ENCODE results near the gene HMGA1.

The HMGA1 gene

DNA sequence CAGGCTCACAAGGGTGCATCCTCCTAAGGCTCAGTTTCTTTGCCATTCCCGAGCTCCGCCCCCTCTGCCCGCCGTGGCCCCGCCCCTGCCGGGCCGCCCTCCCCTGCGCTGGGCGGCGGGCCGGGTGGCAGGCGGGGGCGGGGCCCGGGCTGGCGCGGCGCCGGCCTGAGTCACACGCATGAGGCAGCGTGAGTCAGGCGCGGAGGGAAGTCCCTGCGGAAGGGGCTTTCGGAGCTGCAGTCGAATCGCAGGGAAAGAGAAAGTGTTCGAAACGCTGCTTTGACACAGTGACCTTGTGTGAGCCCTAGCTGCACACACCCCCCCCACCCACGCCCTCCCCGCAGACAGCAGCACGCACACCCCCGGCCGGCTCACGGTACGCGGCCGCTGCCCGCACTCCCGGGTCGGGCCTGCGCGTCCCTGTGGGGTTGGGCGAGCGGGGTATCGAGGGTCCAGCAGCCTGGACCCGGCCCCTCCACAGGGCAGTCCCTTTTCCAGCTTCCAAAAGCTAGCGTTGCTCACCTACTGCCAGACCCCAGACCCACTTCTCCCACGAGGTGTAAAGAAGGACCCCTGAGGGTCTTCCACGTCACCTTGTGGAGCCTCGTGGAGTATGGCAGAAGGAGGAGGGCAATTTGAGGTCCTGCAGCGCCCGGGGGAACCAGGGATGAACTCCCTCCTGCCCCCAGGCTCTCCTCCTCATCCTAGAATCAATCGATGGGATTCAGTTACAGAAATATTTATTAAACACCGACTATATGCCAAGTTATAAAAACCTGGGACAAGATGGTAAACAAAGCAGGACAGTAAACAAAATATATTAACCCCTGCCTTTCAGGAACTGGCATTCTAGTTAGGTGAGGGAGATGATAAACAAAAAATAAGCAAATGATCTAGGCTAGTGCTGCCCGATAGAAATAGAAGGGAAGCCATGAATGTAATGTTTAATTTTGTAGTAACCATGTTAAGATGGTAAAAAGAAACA lies 12.4 kb upstream of the HMGA1 start:
- peak; percentile 82 to 91 for DNase-seq (ENCODE audit: low read depth in 1 of 2, low spot score in 1 of 2)

DNA sequence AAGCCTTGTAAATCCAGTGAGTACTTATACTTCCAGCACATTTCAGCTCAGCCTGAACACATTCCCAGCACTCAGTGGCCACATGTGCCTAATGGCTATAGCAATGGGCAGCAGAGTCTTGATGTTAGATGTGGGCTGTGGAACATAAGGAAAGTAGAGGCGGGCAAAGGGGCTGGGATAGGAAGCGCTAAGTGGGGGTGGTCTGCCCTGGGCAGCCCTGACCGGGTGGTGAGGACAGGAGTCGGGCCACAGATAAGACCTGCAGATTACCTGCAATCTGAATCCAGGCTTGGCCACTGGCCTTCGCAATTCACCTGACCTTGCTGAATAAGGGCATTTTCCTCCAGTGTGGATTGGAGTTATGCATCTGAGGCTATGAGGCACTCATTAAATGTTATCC lies 11.1 kb upstream of the HMGA1 start:
- no peak for DNase-seq (ENCODE audit: low read depth in 1 of 2, low spot score in 1 of 2)

DNA sequence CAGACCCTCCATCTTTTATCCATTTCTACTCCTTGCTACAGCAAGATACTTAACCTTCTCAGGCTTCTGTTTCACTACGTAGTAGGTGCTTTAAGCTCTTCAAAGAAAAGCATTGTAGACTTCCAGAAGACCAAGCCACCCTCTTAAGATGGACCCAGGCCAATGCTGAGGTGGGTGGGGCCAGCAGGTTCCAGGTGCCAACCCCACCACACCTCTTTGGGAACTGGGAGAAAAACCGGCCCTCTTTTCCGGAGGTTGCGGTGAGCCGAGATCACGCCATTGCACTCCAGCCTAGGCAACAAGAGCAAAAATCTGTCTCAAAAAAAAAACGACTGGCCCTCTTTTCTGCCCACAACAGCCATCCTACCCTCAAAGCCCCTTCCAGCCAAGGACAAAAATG lies 10.6 kb upstream of the HMGA1 start:
- no peak for DNase-seq (ENCODE audit: low read depth in 1 of 2, low spot score in 1 of 2)

DNA sequence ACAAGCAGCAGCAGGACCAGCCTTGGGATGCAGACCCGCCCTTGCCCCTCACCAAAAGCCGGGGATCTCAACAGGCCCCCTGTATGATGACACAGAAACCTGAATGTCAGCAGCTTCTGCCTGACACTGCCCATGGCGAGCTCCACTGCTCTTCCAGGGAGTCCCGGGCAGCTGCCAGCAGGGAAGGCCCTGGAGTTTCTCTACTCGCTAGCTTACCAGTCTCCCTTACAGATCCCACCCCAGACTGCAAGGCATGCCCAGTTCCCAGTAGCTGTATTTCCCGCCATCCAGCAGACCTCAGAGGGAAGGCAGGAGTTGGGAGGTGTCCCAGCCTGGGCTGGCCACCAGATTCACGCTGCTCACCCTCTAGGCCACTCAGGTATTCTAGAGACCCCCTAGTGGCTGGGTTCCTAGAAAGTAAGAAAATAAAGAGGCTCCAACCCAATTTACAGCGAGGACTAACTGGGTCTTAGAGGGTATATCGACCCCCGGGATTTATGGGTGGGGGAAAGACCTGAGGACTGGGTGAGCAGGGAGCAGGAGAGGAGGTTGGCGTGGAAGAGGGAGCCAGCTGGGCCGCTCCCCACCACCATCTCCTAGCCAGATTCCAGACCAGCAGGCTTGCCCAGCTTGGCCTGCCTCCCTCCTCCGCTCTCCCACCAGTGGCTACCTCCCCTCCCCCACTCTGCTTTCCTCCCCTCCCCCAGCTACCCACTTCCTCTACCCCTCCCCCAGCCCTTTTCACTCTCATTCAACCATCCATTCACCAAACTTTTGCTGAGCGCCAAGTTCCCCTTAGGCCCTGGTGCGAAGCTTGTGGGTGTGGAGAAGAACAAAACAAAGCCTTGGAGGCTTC lies 9.7 kb upstream of the HMGA1 start:
- DNase-seq (ENCODE audit: low read depth in 1 of 2, low spot score in 1 of 2), result no peak

DNA sequence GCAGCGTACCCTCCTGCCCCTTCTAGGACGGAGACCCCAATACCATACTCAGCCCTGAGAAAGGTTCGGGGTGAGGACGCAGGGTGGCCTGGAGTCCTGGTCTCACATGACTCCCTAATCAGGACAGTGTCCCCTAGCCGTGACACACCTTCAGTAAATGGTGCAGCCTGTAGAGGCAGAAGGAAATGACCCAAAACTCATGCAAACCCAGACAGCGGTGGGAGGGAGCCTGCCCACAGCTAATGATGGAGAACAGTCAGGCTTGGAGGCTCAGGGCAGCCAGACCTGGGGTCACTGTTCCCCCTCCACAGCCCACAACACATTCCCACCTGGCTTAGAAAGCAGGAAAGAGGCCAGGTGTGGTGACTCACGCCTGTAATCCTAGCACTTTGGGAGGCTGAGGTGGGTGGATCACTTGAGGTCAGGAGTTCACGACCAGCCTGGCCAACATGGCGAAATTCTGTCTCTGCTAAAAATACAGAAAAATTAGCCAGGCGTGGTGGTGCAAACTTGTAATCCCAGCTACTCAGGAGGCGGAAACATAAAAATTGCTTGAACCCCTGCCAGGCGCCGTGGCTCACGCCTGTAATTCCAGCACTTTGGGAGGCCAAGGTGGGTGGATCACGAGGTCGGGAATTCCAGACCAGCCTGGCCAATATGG lies 8.8 kb upstream of the HMGA1 start:
- DNase-seq (ENCODE audit: low read depth in 1 of 2, low spot score in 1 of 2), result no peak

DNA sequence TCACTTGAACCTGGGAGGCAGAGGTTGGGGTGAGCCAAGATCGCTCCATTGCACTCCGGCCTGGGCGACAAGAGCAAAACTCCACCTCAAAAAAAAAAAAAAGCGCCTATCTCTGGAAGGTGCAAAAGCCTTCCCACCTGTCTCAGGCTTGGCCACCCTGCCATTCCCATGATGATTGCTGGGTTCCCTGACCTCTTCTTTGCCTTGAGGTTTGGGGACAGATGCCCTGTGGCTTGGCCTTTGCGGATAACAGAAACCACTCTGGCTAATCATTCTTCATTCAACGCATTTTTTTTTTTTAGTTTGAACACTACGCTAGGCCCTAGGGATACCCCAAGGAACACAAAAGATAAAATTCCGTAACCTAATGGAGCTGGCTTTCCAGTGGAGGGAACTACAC lies 6.8 kb upstream of the HMGA1 start:
- no peak for DNase-seq (ENCODE audit: low read depth in 1 of 2, low spot score in 1 of 2)

DNA sequence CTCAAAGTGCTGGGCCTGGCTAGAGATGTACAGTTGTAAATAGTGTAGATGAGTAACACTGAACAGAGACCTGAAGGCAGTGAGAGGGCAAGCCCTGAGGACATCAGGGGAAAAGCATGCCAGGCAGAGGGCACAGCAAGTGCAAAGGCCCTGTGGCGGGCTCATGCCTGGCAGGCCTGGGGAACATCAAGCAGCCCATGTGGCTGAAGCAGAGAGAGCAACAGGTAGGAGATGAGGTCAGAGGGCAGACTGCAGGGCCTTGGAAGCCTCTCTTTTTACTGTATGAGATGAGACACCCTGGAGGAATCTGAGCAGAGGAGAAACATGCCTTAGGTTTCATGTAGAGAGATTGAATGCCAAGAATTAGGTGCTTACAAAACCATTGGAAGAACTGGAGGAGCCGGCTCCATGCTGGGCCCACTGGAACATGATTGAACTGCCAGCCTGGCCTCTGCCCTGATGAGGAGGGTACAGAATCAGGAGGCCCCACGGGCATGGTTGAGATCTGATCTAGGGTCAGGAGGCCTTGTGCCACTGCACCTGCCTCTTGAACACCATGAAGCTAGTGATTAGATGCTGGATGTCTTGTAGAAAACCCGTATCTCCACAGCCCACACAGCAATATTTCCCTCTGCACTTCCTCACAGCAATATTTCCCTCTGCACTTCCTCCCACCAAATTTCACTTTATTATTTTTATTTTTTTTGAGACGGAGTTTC lies 5.9 kb upstream of the HMGA1 start:
- DNase-seq (ENCODE audit: low read depth in 1 of 2, low spot score in 1 of 2), result no peak

DNA sequence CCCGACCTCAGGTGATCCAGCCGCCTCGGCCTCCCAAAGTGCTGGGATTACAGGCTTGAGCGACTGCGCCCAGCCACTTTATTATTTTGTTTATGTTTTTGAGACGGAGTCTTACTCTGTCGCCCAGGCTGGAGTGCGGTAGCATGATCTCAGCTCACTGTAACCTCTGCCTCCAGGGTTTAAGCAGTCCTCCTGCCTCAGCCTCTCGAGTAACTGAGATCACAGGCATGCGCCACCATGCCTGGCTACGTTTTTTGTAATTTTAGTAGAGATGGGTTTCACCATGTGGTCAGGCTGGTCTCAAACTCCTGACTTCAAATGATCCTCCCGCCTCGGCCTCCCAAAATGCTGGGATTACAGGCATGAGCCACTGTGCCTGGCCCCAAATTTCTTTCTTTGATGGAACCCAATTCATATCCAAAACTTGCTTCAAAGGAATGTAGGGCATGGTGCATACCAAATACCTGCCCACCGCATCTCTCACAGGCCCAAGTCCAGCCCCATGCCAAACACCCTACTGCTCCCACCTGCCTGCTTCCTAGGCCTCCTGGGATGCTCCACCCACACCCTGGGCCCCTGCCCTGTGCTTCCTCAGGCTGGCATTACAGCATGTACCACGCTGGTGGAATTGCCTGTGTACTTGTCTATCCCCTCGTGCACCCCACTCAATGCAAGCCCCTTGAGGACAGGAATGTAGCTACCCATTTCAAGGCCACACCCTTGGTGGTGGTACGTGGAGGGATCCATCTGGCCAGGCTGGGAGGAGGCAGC lies 4.9 kb upstream of the HMGA1 start:
- no peak for DNase-seq (ENCODE audit: low read depth in 1 of 2, low spot score in 1 of 2)

DNA sequence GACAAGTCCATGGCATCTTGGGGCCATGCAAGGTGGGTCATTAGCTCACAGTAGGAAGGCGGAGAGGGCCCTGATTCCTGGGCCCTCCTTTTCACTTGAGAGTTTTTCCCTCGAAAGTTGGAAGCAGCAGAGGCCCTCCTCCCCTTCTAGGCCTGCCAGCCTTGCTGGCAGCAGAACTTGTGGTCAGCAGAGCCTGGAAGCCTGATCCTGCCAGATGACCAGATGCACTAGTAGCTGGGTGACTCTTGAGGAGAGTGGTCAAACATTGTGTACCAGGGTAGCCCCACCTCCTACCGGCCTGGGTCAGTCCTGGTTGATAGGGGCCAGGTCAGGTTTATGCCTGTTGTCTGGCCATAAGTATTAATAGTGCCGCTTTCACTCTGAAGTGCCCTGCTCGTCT lies 3.8 kb upstream of the HMGA1 start:
- no peak for DNase-seq (ENCODE audit: low read depth in 1 of 2, low spot score in 1 of 2)

DNA sequence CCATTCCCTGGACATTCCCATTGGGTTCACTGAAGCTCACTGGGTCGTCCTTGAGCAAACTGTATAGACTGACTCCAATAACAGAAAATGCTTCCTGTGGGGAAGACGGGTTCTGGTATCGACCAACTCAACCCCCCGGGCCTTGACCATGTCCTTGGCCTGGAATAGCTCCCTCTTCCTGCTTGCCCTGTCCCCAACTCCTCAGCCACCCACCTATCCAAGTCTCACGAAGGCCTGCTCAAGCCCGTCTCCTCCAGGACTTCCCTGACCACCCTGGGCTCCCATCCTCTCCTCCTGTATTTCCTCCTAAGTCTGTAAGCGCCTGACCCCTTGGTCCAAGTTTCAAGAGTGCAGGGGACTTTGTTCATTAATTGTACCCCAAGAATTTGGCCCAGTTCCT lies 2.8 kb upstream of the HMGA1 start:
- no peak for DNase-seq (ENCODE audit: low read depth in 1 of 2, low spot score in 1 of 2)

DNA sequence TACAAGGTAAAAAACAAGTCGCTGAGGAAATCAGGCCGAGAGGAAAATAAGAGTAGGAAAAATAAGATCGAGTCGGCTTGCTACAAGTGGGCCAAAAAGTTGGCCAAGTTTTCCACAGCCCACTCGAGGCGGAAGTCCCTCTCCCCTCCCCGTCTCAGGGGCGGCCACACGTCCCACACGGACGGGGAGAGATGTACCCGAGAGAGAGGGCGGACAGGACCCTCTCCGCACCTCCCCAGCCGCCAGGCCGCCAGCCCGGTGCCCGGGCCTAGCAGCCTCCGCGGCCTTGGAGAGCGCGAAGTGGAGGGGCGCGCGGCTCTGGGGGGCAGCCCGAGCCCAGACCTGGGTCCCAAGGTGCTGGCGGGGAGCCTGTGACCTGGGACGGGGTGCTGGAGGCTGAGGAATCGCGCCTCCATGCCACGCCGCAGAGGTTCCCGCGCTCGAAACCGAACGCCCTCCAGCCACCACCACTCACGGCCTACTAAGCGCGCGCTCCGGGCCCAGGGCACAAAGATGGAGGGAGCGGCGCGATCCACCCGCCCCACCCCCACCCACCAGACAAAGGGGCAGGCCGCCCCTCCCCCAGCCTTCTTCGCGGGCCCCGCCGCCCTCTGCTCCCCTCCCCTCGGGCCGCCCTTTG lies 1.9 kb upstream of the HMGA1 start:
- no peak for DNase-seq (ENCODE audit: low read depth in 1 of 2, low spot score in 1 of 2)

DNA sequence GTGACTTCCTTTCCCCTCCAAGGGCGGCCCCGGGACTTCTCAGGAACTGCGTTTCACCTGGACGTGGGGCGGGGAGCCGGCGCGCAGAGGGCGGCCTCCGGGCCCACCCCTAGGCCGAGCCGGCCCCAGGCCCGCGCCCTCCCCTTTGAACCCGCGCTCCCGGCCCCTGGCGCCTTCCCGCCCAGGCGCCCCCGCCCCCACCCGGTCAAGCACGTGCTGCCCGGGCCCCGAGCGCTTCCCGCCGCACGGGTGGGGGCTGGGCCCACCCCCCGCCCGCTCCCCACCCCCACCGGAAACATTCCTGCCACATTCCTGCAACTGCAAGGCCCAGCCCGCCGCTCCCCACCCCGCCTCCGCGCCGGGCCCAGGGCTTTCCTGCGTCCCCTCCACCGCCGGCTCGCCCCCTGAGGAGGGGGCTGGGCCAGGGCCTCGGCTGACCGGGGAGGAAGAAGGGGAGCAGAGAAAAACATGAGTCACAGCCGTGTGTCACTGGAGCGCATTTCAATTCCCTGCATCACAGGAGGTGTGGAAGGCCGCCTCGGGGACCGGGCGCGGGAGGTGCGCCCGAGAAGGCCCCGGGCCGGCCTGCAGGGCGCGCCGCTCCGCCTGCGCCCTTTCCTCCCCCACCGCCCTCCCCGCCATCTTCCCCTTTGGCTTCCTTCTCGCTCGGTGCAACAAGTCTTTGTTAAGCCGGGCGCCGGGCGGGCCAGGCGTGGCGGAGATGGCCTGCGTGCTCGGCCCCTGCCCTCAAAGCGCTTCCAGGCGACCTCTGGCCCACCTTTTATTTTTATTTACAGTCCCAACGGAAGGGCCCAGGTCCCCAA lies 1.2 kb upstream of the HMGA1 start:
- DNase-seq (ENCODE audit: low read depth in 1 of 2, low spot score in 1 of 2), result peak; percentile 37 to 59

DNA sequence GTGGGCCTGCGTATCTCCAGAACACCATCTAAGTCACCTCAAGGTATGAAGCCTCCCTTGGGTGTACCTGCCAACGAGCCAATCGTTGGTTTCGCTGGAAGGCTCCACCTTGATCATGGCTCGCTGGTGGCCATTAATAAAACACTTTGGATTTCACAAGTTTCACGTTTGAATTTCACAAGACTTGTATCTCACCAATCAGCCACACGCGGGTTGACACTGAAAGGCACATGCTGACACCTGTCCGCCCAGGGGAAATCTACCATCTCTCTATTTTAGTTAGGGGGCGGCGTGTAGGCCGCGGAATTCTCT lies 586 bp upstream of the HMGA1 start:
- DNase-seq (ENCODE audit: low read depth in 1 of 2, low spot score in 1 of 2), result peak in 1 of 2 donors; percentile 34

DNA sequence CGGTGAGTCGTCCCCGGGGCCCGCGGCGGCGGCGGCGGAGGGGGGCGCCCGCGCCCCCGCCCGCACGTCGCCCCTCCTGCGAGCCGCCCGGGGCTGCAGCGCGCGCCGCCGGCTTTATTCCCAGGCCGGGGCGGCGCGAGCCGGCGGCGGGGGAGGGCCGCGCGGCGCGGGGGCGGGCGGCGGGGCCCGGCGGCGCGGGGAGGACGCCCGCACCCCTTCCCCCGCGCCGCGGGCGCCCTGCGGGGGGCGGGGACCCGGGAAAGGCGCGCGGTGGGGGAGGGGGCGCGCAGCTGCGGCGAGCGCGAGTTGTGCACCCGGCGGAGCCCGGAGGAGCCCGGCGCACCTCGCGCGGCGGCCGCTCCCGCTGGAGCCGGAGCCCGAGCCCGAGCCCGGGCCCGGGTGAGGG lies 646 bp downstream of the HMGA1 start:
- no peak for DNase-seq (ENCODE audit: low read depth in 1 of 2, low spot score in 1 of 2)

DNA sequence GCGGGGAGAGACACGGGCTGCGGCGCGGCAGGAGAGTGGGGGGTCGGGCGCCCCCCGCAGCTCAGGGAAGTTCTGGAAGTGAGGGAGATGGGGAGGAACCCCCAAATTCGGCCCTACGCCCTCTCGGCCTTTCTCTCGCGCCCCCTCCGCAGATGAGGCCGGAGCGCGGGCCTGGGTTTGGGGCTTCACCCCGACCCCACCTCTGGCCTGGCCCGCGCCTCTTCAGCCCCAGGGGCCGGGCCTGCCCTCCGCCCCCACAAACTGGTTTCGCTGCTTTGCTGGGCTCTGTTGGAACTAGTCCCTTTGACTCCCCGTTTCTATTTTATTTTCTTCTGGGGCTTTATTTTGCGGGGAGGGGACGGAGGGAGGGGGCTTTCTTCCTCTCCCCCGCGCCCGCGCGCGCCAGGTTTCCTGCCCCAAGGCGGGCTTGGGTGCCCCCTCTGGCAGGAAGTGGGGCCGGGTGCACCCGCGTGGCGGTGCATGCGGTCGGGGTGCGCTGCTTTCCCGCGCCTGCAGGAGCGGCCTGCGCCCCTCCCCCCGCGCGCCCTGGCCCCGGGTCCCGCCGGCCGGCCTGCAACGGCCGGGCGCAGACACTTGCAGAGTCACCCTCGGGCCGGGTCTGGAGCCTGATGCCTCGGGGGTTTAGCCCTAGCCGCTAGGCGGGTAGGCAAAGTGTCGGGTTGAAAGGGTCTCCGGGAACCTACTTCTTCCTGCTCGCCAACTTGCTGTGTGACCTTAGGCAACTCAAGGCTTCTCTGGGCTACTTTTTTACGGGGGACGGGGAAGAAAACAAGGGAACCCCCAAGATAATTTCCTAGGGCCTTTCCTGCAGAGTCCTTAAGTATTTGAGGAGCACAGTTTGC lies 1.3 kb downstream of the HMGA1 start:
- DNase-seq (ENCODE audit: low read depth in 1 of 2, low spot score in 1 of 2), result peak; percentile 32 to 71

DNA sequence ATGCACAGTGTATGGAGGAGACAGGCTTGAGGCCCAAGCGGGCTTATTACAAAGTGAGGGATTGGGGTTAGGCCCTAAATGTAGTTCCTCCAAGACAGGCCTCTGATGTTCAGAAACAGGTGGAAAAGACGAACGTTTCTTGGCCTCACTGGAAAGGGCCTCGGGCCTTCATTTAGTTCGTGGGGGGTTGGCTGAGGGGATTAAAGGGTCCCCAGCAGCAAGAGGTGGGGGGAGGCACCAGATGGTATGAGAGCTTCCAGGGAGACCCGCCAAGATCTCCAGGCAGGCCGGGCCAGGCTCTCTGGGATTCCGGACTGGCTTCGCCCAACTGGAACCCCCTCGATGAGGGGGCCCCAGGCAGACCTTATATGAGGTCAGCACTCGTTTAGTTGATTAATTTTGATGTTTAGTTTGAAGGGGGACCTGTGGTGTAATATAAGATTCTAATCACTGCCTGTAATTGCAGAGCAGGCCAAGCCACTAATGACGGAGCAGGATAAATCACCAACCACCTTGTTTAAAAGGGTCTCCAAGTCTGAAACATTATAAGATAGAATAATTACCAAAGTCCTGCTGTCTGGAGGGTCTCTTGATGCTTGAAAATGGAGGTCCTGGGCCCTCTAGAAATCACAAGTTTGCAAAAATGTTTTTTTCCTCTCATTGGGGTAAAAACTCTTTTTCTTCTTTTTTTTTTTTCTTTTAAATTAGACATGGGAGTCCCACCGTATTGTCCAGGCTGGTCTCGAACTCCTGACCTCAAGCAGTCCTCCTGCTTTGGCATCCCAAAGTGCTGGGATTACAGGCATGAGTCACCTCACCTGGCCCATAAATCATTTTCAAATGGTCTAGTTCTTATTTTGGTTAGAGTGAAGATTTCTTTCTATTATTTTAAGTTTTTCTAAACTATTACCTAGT lies 2.2 kb downstream of the HMGA1 start:
- DNase-seq (ENCODE audit: low read depth in 1 of 2, low spot score in 1 of 2), result no peak

DNA sequence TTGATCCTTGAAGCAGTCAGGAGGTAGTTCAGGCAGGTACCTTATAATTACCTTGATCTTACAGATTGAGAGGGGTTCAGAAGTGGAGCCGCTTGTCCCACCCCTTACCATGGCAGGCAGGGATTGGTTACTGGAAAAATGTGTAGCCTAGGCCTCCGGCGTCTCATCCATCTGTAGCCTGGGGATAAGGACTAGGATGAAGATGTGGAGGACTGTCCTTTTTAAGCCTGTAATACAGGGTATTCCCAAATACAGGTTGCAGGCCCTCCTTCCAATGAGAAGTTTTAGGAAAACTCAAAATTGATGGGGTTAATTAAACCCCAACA lies 2.8 kb downstream of the HMGA1 start:
- no peak for DNase-seq (ENCODE audit: low read depth in 1 of 2, low spot score in 1 of 2)
